Type B pancreatic cell (in vitro differentiated cells): Measurements from ENCODE around the gene RAB21. TPM values are rescaled to one million over a fixed set of nuclear protein-coding genes. Genes with fewer than 3 reads are reported as not detected.

ENCODE experiments used
- DNase-seq: peaks from one replicate; pipeline ENCODE4 v3.0.0; 2021; ENCODE audit warnings: mixed read lengths; ENCODE audit not compliant: unreplicated experiment; ENCODE audit errors: extremely low spot score
- H3K27ac Mint-ChIP-seq: 2 replicates; pipeline ENCODE4 v1.8.0; 2021; ENCODE audit warnings: mild to moderate bottlenecking, mixed read lengths
- H3K27me3 Mint-ChIP-seq: 2 replicates; pipeline ENCODE4 v1.8.0; 2021; ENCODE audit warnings: mixed read lengths
- H3K36me3 Mint-ChIP-seq: 2 replicates; pipeline ENCODE4 v1.8.0; 2021; ENCODE audit warnings: mixed read lengths
- H3K4me1 Mint-ChIP-seq: one replicate; pipeline ENCODE4 v1.8.0; 2021; ENCODE audit warnings: mixed read lengths; ENCODE audit not compliant: unreplicated experiment
- H3K4me3 Mint-ChIP-seq: 2 replicates; pipeline ENCODE4 v1.8.0; 2021; ENCODE audit warnings: mild to moderate bottlenecking, mixed read lengths
- H3K9me3 Mint-ChIP-seq: 2 replicates; pipeline ENCODE4 v1.8.0; 2021; ENCODE audit warnings: mixed read lengths
- CTCF ChIP-seq: fragments of 200-600 bp; sonication (generic); conservative IDR thresholded peaks from 2 replicates; pipeline ENCODE4 v1.5.0; 2021; ENCODE audit warnings: antibody characterized with exemption, mild to moderate bottlenecking
- total RNA-seq: library from RNA; stranded (reverse); gene quantifications from 2 replicates; pipeline ENCODE4 v1.2.1, GENCODE V29; 2021; ENCODE audit warnings: low replicate concordance

Gene RAB21
- total RNA-seq, 1 donor from 2014 or later = 53.8 TPM

- Mint-ChIP-seq H3K4me3 (no peak overlapping the region), H3K27me3 (no peaks in the 10 kb centered on the region), H3K9me3 (no peaks in the 10 kb centered on the region), H3K27ac (no peak overlapping the region), H3K4me1 (no peaks in the 10 kb centered on the region), H3K36me3 (peaks cover 23% of the 10 kb centered on the region)
- DNase-seq = no peak
- no peak for TF ChIP-seq CTCF
Measured at GRCh38 chr12:71772735-71773134, 18.1 kb downstream of the RAB21 start.

- H3K27me3 Mint-ChIP-seq = no peaks in the 10 kb centered on the region
- no peaks in the 10 kb centered on the region for H3K9me3 Mint-ChIP-seq
- peak overlapping the region; percentile 9 for H3K27ac Mint-ChIP-seq
- no peak for DNase-seq
- peaks cover 9% of the 10 kb centered on the region for H3K36me3 Mint-ChIP-seq
- peak; percentile 82 for TF ChIP-seq CTCF
- no peaks in the 10 kb centered on the region for H3K4me1 Mint-ChIP-seq
- H3K4me3 Mint-ChIP-seq = no peak overlapping the region
Measured at GRCh38 chr12:71780237-71780822, 25.7 kb downstream of the RAB21 start.

GRCh38 chr12:71782017-71782416 is 27.4 kb downstream of the RAB21 start:
- no peaks in the 10 kb centered on the region for H3K27me3 Mint-ChIP-seq

GRCh38 chr12:71786829-71787228 is 32.2 kb downstream of the RAB21 start:
- H3K9me3 Mint-ChIP-seq = no peaks in the 10 kb centered on the region
- no peak overlapping the region for H3K4me3 Mint-ChIP-seq

More at GRCh38 chr12:71782017-71782416, 27.4 kb downstream of the RAB21 start:
- no peak overlapping the region for H3K4me3 Mint-ChIP-seq
- no peaks in the 10 kb centered on the region for H3K9me3 Mint-ChIP-seq
- H3K4me1 Mint-ChIP-seq = no peaks in the 10 kb centered on the region
- no peak for DNase-seq
- no peak overlapping the region for H3K27ac Mint-ChIP-seq
- peaks cover 15% of the 10 kb centered on the region for H3K36me3 Mint-ChIP-seq
- no peak for TF ChIP-seq CTCF

GRCh38 chr12:71787580-71787979 is 32.9 kb downstream of the RAB21 start:
- Mint-ChIP-seq H3K27ac (no peak overlapping the region), H3K36me3 (peaks cover 14% of the 10 kb centered on the region), H3K27me3 (no peaks in the 10 kb centered on the region), H3K4me1 (no peaks in the 10 kb centered on the region), H3K9me3 (no peaks in the 10 kb centered on the region), H3K4me3 (no peak overlapping the region)
- TF ChIP-seq CTCF = no peak
- no peak for DNase-seq

More at GRCh38 chr12:71786829-71787228, 32.2 kb downstream of the RAB21 start:
- no peak overlapping the region for H3K27ac Mint-ChIP-seq
- DNase-seq = no peak
- no peaks in the 10 kb centered on the region for H3K27me3 Mint-ChIP-seq
- peaks cover 14% of the 10 kb centered on the region for H3K36me3 Mint-ChIP-seq
- no peaks in the 10 kb centered on the region for H3K4me1 Mint-ChIP-seq
- TF ChIP-seq CTCF = no peak
